ENCODE data around the gene RPL14.

RPL14 gene

GRCh38 chr3:40487172-40487571 lies 30.0 kb downstream of the RPL14 start:
- Histone ChIP-seq H3K36me3 (ENCODE audit: control insufficient read depth in 2 of 2, insufficient read depth in 2 of 2, low read length in 2 of 2) (peaks cover 29 to 37% of the 10 kb centered on the region in 2 donors), H3K4me1 (ENCODE audit: control insufficient read depth in 2 of 2, insufficient read depth in 2 of 2, low read length in 2 of 2) (no peaks in the 10 kb centered on the region), H3K27ac (ENCODE audit: low read depth in 2 of 2, low read length in 2 of 2) (no peak overlapping the region), H3K9me3 (ENCODE audit: control insufficient read depth in 2 of 2, low read length in 2 of 2) (peaks cover 6 to 8% of the 10 kb centered on the region in 2 donors), H3K27me3 (ENCODE audit: control insufficient read depth in 2 of 2, insufficient read depth in 2 of 2, low read length in 2 of 2) (no peaks in the 10 kb centered on the region), H3K9ac (ENCODE audit: low read depth in 1 of 2, low read length in 2 of 2) (no peak overlapping the region), H3K4me3 (ENCODE audit: low read length in 2 of 2) (no peak overlapping the region)

DNA sequence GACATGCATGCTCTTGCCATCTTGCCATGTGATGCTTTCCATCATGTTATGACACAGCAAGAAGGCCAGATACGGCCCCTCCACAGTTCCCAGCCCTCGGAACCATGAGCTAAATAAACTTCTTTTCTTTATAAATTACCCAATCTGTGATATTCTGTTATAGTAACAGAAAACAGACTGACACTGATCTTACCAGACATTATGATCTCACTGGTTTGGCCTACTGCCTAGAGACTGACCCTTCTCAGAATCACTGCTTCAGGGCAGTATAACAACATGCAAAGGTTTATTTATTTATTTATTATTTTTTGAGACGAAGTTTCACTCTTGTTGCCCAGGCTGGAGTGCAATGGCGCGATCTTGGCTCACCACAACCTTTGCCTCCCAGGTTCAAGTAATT lies 33.8 kb downstream of the RPL14 start:
- H3K4me3 ChIP-seq (ENCODE audit: low read length in 2 of 2), result no peak overlapping the region
- no peaks in the 10 kb centered on the region for H3K4me1 ChIP-seq (ENCODE audit: control insufficient read depth in 2 of 2, insufficient read depth in 2 of 2, low read length in 2 of 2)
- H3K9me3 ChIP-seq (ENCODE audit: control insufficient read depth in 2 of 2, low read length in 2 of 2), result peaks cover 6 to 8% of the 10 kb centered on the region in 2 donors
- no peak overlapping the region for H3K9ac ChIP-seq (ENCODE audit: low read depth in 1 of 2, low read length in 2 of 2)
- H3K36me3 ChIP-seq (ENCODE audit: control insufficient read depth in 2 of 2, insufficient read depth in 2 of 2, low read length in 2 of 2), result peaks cover 18 to 21% of the 10 kb centered on the region in 2 donors
- no peak overlapping the region for H3K27ac ChIP-seq (ENCODE audit: low read depth in 2 of 2, low read length in 2 of 2)
- no peaks in the 10 kb centered on the region for H3K27me3 ChIP-seq (ENCODE audit: control insufficient read depth in 2 of 2, insufficient read depth in 2 of 2, low read length in 2 of 2)

GRCh38 chr3:40494698-40495097 lies 37.6 kb downstream of the RPL14 start:
- Histone ChIP-seq H3K27me3 (ENCODE audit: control insufficient read depth in 2 of 2, insufficient read depth in 2 of 2, low read length in 2 of 2) (no peaks in the 10 kb centered on the region), H3K36me3 (ENCODE audit: control insufficient read depth in 2 of 2, insufficient read depth in 2 of 2, low read length in 2 of 2) (no peaks in the 10 kb centered on the region), H3K9ac (ENCODE audit: low read depth in 1 of 2, low read length in 2 of 2) (no peak overlapping the region), H3K9me3 (ENCODE audit: control insufficient read depth in 2 of 2, low read length in 2 of 2) (no peaks in the 10 kb centered on the region), H3K4me3 (ENCODE audit: low read length in 2 of 2) (no peak overlapping the region), H3K4me1 (ENCODE audit: control insufficient read depth in 2 of 2, insufficient read depth in 2 of 2, low read length in 2 of 2) (no peaks in the 10 kb centered on the region), H3K27ac (ENCODE audit: low read depth in 2 of 2, low read length in 2 of 2) (no peak overlapping the region)

DNA sequence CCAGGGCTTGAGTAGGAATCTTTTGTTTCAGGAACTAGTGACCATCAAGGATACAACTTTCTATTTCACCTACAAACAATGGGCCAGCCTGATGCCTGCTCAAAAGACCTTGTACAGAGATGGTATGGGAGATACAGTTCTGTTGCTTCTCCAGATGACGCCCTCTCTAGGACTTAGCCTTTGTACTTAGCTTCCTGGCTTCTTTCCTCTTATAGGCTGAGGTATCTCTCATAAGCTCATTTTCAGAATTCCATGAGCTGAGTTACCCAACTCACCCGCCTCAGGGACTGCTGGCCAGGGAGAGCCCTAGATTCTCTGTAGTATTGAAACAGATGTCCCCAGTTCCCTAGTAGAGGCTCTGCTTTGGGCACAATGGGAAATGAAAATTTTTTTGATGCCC lies 40.1 kb downstream of the RPL14 start:
- H3K4me3 ChIP-seq (ENCODE audit: low read length in 2 of 2), result no peak overlapping the region
- no peaks in the 10 kb centered on the region for H3K27me3 ChIP-seq (ENCODE audit: control insufficient read depth in 2 of 2, insufficient read depth in 2 of 2, low read length in 2 of 2)
- no peaks in the 10 kb centered on the region for H3K4me1 ChIP-seq (ENCODE audit: control insufficient read depth in 2 of 2, insufficient read depth in 2 of 2, low read length in 2 of 2)
- H3K36me3 ChIP-seq (ENCODE audit: control insufficient read depth in 2 of 2, insufficient read depth in 2 of 2, low read length in 2 of 2), result no peaks in the 10 kb centered on the region
- no peak overlapping the region for H3K9ac ChIP-seq (ENCODE audit: low read depth in 1 of 2, low read length in 2 of 2)
- no peaks in the 10 kb centered on the region for H3K9me3 ChIP-seq (ENCODE audit: control insufficient read depth in 2 of 2, low read length in 2 of 2)
- no peak overlapping the region for H3K27ac ChIP-seq (ENCODE audit: low read depth in 2 of 2, low read length in 2 of 2)

DNA sequence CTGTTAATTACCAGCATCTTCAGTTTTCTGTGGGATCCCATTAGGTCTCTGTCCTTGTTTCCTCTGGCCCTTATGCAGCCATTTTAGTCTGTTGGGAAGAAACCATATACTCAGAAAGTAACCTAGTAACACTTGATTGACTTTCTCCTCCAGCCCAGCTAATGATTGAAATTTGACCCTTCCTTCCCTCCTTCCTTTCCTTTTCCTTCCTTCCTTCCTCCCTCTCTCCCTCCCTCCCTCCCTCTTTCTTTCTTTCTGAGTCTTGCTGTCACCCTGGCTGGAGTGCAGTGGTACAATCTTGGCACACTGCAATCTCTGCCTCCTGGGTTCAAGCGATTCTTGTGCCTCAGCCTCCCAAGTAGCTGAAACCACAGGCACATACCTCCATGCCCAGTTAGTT lies 42.8 kb downstream of the RPL14 start:
- Histone ChIP-seq H3K9ac (ENCODE audit: low read depth in 1 of 2, low read length in 2 of 2) (no peak overlapping the region), H3K4me3 (ENCODE audit: low read length in 2 of 2) (no peak overlapping the region), H3K9me3 (ENCODE audit: control insufficient read depth in 2 of 2, low read length in 2 of 2) (no peaks in the 10 kb centered on the region), H3K36me3 (ENCODE audit: control insufficient read depth in 2 of 2, insufficient read depth in 2 of 2, low read length in 2 of 2) (no peaks in the 10 kb centered on the region), H3K27ac (ENCODE audit: low read depth in 2 of 2, low read length in 2 of 2) (no peak overlapping the region), H3K4me1 (ENCODE audit: control insufficient read depth in 2 of 2, insufficient read depth in 2 of 2, low read length in 2 of 2) (peaks cover 0 to 1% of the 10 kb centered on the region in 2 donors), H3K27me3 (ENCODE audit: control insufficient read depth in 2 of 2, insufficient read depth in 2 of 2, low read length in 2 of 2) (no peaks in the 10 kb centered on the region)

DNA sequence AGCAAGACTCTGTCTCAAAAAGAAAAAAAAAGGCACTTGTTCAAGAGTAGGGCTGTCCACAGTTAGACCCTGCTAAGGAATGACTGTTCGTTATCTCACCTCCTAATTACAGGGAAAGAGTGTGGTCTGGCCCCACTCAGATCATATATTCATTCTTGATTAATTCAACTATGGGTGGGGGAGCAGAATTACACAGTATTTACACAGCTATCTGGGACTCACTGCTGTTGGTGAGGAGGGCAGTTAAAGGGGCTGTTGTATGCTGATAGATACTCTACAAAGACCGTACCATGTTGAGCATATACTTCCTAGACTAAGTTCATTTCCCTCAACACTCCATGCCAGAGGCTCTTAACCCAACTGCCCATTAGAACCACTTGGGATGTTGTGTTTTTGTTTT lies 44.9 kb downstream of the RPL14 start:
- no peaks in the 10 kb centered on the region for H3K27me3 ChIP-seq (ENCODE audit: control insufficient read depth in 2 of 2, insufficient read depth in 2 of 2, low read length in 2 of 2)
- H3K36me3 ChIP-seq (ENCODE audit: control insufficient read depth in 2 of 2, insufficient read depth in 2 of 2, low read length in 2 of 2), result no peaks in the 10 kb centered on the region
- H3K4me3 ChIP-seq (ENCODE audit: low read length in 2 of 2), result no peak overlapping the region
- H3K27ac ChIP-seq (ENCODE audit: low read depth in 2 of 2, low read length in 2 of 2), result no peak overlapping the region
- H3K4me1 ChIP-seq (ENCODE audit: control insufficient read depth in 2 of 2, insufficient read depth in 2 of 2, low read length in 2 of 2), result peaks cover 0 to 7% of the 10 kb centered on the region in 2 donors
- no peaks in the 10 kb centered on the region for H3K9me3 ChIP-seq (ENCODE audit: control insufficient read depth in 2 of 2, low read length in 2 of 2)
- H3K9ac ChIP-seq (ENCODE audit: low read depth in 1 of 2, low read length in 2 of 2), result no peak overlapping the region

- Histone ChIP-seq H3K4me1 (ENCODE audit: control insufficient read depth in 2 of 2, insufficient read depth in 2 of 2, low read length in 2 of 2) (peaks cover 0 to 7% of the 10 kb centered on the region in 2 donors), H3K27ac (ENCODE audit: low read depth in 2 of 2, low read length in 2 of 2) (peak overlapping the region; percentile 3 to 6), H3K4me3 (ENCODE audit: low read length in 2 of 2) (peak overlapping the region; percentile 83 to 95), H3K36me3 (ENCODE audit: control insufficient read depth in 2 of 2, insufficient read depth in 2 of 2, low read length in 2 of 2) (no peaks in the 10 kb centered on the region), H3K9ac (ENCODE audit: low read depth in 1 of 2, low read length in 2 of 2) (peak overlapping the region; percentile 71 to 74), H3K27me3 (ENCODE audit: control insufficient read depth in 2 of 2, insufficient read depth in 2 of 2, low read length in 2 of 2) (no peaks in the 10 kb centered on the region), H3K9me3 (ENCODE audit: control insufficient read depth in 2 of 2, low read length in 2 of 2) (no peaks in the 10 kb centered on the region)
Observed at GRCh38 chr3:40504636-40505430, 47.7 kb downstream of the RPL14 start.

DNA sequence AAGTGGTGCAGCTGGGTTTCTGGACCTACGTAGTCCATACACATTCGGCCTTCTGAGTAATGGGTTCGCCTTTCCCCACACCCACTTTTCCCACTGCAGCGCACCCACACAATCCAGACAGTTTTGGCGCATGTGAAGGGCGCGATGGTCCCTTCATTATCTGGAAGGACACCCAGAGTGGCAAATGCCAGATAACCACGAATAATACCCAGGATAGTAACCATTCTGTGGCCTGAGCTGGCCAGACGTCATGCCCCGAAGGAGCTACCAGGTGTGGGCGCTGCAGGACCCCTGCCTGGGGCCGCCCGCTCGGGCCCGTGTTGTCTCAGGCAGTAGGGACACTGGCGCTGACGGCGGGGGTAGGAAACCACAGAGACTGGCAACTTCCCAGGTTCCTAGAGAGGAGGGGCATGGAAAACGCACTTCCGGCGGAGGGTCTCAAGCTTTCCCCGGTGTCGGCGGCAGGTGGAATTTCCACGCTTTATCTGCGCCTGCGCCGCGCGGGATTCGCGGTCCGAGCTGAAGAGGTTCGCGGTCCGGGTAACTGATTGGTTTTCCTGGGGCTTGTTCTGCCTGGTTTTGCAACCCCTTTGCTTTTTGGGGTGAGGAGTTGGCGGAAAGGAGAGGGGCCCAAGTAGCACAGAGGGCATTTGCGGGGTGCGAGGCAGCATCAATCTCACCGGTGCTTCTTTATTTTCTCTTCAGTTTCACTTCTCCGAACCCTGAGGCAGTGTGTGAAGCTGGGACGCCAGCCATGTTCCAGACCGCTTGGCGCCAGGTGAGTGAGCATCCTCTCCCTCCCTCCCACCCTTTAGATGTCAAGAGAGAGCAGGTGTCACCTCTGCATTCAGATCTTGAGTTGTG lies 48.7 kb downstream of the RPL14 start, which contains the start of gene ZNF620:
Gene ZNF620, plus strand, starts transcription at position 441 of the 864 bp plus-strand sequence. Its CDS starts 314 bp downstream, at position 755.
- Histone ChIP-seq H3K36me3 (ENCODE audit: control insufficient read depth in 2 of 2, insufficient read depth in 2 of 2, low read length in 2 of 2) (no peaks in the 10 kb centered on the region), H3K27me3 (ENCODE audit: control insufficient read depth in 2 of 2, insufficient read depth in 2 of 2, low read length in 2 of 2) (no peaks in the 10 kb centered on the region), H3K27ac (ENCODE audit: low read depth in 2 of 2, low read length in 2 of 2) (peak within 1 kb of the TSS; percentile 58 to 69), H3K9ac (ENCODE audit: low read depth in 1 of 2, low read length in 2 of 2) (peak within 1 kb of the TSS; percentile 71 to 74), H3K4me1 (ENCODE audit: control insufficient read depth in 2 of 2, insufficient read depth in 2 of 2, low read length in 2 of 2) (peaks cover 0 to 7% of the 10 kb centered on the region in 2 donors), H3K4me3 (ENCODE audit: low read length in 2 of 2) (peak within 1 kb of the TSS; percentile 83 to 95), H3K9me3 (ENCODE audit: control insufficient read depth in 2 of 2, low read length in 2 of 2) (no peaks in the 10 kb centered on the region)

DNA sequence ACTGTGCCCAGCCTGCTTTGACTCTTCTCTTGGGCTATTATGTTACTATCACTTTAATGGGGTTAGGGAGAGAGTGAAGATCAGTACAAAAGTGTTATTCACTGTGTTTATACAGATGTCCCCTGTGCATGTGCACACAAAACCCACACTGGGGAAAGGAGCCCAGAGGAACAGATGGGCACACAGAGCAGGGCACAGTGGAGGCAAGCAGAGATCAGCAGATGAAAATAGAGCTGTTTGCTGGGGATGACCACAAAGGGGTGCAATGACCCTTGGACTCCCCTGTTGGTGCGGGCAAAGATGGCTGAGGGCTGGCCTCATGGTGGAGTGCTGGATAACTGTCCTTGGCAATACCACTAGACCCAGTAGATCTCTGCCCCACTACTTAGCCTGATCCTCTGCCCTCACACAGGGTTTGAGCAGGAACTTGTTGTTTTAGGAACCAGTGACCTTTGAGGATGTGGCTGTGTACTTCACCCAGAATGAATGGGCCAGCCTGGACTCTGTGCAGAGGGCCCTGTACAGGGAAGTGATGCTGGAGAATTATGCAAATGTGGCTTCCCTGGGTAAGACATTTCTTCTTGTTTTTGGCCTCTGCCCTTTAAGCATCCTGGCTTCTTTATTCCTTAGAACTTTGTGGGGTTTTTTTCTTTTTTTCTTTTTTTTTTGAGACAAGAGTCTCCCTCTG lies 54.0 kb downstream of the RPL14 start:
- peaks cover 0 to 3% of the 10 kb centered on the region in 2 donors for H3K4me1 ChIP-seq (ENCODE audit: control insufficient read depth in 2 of 2, insufficient read depth in 2 of 2, low read length in 2 of 2)
- H3K36me3 ChIP-seq (ENCODE audit: control insufficient read depth in 2 of 2, insufficient read depth in 2 of 2, low read length in 2 of 2), result peaks cover 2 to 12% of the 10 kb centered on the region in 2 donors
- no peaks in the 10 kb centered on the region for H3K9me3 ChIP-seq (ENCODE audit: control insufficient read depth in 2 of 2, low read length in 2 of 2)
- H3K9ac ChIP-seq (ENCODE audit: low read depth in 1 of 2, low read length in 2 of 2), result no peak overlapping the region
- no peak overlapping the region for H3K27ac ChIP-seq (ENCODE audit: low read depth in 2 of 2, low read length in 2 of 2)
- no peak overlapping the region for H3K4me3 ChIP-seq (ENCODE audit: low read length in 2 of 2)
- no peaks in the 10 kb centered on the region for H3K27me3 ChIP-seq (ENCODE audit: control insufficient read depth in 2 of 2, insufficient read depth in 2 of 2, low read length in 2 of 2)

Data from mucosa of rectum (tissue), 2 donors.